Measurements from ENCODE around the gene POGLUT2. TPM values are rescaled to one million over a fixed set of nuclear protein-coding genes. Genes with fewer than 3 reads are reported as not detected.

The POGLUT2 gene
- total RNA-seq, 4 donors from 2014 or later: 0.75 to 3.5 (median 2.0) TPM; not detected in 1

GRCh38 chr13:102845289-102845629, 46.5 kb upstream of the POGLUT2 start:
- no peaks in the 10 kb centered on the region for H3K9me3 ChIP-seq
- H3K36me3 ChIP-seq: no peaks in the 10 kb centered on the region
- TF ChIP-seq POLR2AphosphoS5 (IDR thresholded peaks at IDR 0.05): no peak
- no peak for TF ChIP-seq EP300 (IDR thresholded peaks at IDR 0.05; ENCODE audit: low read depth)
- TF ChIP-seq POLR2A (IDR thresholded peaks at IDR 0.05): no peak
- TF ChIP-seq CTCF (IDR thresholded peaks at IDR 0.05): no peak
- intact Hi-C loops (cut with DNase I; ENCODE audit: low total_unique reads): loop anchor here (5.0 kb wide), 2 partner anchors 43 to 248 kb away; partner anchors contain the start of gene TPP2
- H3K27ac ChIP-seq: peak overlapping the region; percentile 96 to 100 (median 100)
- no peak for DNase-seq
- 2 to 11% methylated on average over 6 to 13 of the region's 13 CpGs for WGBS, 2 donors (ENCODE audit: low coverage in 1 of 2)
- peaks cover 7 to 31% (median 17%) of the 10 kb centered on the region in 4 donors for H3K4me1 ChIP-seq
- in situ Hi-C loops (cut with MboI; ENCODE audit: low pct_ligation_motif_present in 1 of 4, low pct_unique_long_range_greater_than_20kb in 1 of 4, low sequenced_read_pairs in 3 of 4): loop anchor here in 2 of 4 donors (5.0 to 10.0 kb wide), 2 partner anchors 248 to 260 kb away; partner anchors contain the start of gene TPP2 (in 1 of the 2)
- peak overlapping the region; percentile 69 to 94 (median 82) for H3K4me3 ChIP-seq
- no peaks in the 10 kb centered on the region for H3K27me3 ChIP-seq

GRCh38 chr13:102839462-102839861, 40.7 kb upstream of the POGLUT2 start:
- DNase-seq: no peak
- H3K27me3 ChIP-seq: no peaks in the 10 kb centered on the region
- intact Hi-C loops (cut with DNase I; ENCODE audit: low total_unique reads) (no loop called here), in situ Hi-C loops (cut with MboI; ENCODE audit: low pct_ligation_motif_present in 1 of 4, low pct_unique_long_range_greater_than_20kb in 1 of 4, low sequenced_read_pairs in 3 of 4) (no loop called here)
- peaks cover 0 to 5% (median under 1%) of the 10 kb centered on the region in 4 donors for H3K4me1 ChIP-seq
- TF ChIP-seq POLR2A (IDR thresholded peaks at IDR 0.05) (no peak), EP300 (IDR thresholded peaks at IDR 0.05; ENCODE audit: low read depth) (no peak), POLR2AphosphoS5 (IDR thresholded peaks at IDR 0.05) (no peak), CTCF (IDR thresholded peaks at IDR 0.05) (no peak)
- H3K9me3 ChIP-seq: no peaks in the 10 kb centered on the region
- H3K27ac ChIP-seq: no peak overlapping the region
- WGBS, 2 donors (ENCODE audit: low coverage in 1 of 2): 96 to 98% methylated on average over 5 of the region's 5 CpGs
- H3K36me3 ChIP-seq: peaks cover 0 to 19% (median 2%) of the 10 kb centered on the region in 4 donors
- no peak overlapping the region for H3K4me3 ChIP-seq

DNA sequence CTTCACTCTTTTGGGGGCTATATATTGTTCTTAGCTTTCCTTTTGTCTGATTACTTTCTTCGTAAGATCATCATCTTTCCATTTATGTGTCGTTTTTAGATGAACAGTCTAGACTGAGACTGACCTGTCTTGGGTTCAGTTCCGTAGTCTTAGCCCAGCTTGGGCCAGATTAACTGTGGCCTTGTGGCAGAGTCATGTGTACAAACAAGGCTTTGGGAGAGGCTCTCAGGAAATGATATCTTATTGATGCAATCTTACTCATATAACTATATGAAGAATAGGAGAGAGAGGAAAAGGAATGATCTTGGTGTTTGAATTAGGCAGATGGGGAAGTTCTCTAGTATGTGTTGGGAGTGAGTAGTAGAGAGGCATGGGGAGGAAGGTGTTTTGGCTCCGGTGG, 40.2 kb upstream of the POGLUT2 start:
- no peak for TF ChIP-seq POLR2AphosphoS5 (IDR thresholded peaks at IDR 0.05)
- no peak for TF ChIP-seq CTCF (IDR thresholded peaks at IDR 0.05)
- no peak for TF ChIP-seq EP300 (IDR thresholded peaks at IDR 0.05; ENCODE audit: low read depth)
- no peak for TF ChIP-seq POLR2A (IDR thresholded peaks at IDR 0.05)
- no peaks in the 10 kb centered on the region for H3K9me3 ChIP-seq
- no peak overlapping the region for H3K4me3 ChIP-seq
- H3K36me3 ChIP-seq: peaks cover 0 to 19% (median 2%) of the 10 kb centered on the region in 4 donors
- no peak for DNase-seq
- no peaks in the 10 kb centered on the region for H3K27me3 ChIP-seq
- 47 to 67% methylated on average over 3 to 4 of the region's 4 CpGs for WGBS, 2 donors (ENCODE audit: low coverage in 1 of 2)
- H3K27ac ChIP-seq: no peak overlapping the region
- intact Hi-C loops (cut with DNase I; ENCODE audit: low total_unique reads): no loop called here
- in situ Hi-C loops (cut with MboI; ENCODE audit: low pct_ligation_motif_present in 1 of 4, low pct_unique_long_range_greater_than_20kb in 1 of 4, low sequenced_read_pairs in 3 of 4): no loop called here
- peaks cover 0 to 5% (median 0%) of the 10 kb centered on the region in 4 donors for H3K4me1 ChIP-seq

- Histone ChIP-seq H3K4me3 (no peak overlapping the region), H3K36me3 (peaks cover 0 to 19% (median 2%) of the 10 kb centered on the region in 4 donors), H3K4me1 (peaks cover 0 to 5% (median 0%) of the 10 kb centered on the region in 4 donors), H3K9me3 (no peaks in the 10 kb centered on the region), H3K27ac (no peak overlapping the region), H3K27me3 (no peaks in the 10 kb centered on the region)
- in situ Hi-C loops (cut with MboI; ENCODE audit: low pct_ligation_motif_present in 1 of 4, low pct_unique_long_range_greater_than_20kb in 1 of 4, low sequenced_read_pairs in 3 of 4) (no loop called here), intact Hi-C loops (cut with DNase I; ENCODE audit: low total_unique reads) (no loop called here)
- 40 to 42% methylated on average over 1 of the region's 1 CpG for WGBS, 2 donors (ENCODE audit: low coverage in 1 of 2)
- TF ChIP-seq EP300 (IDR thresholded peaks at IDR 0.05; ENCODE audit: low read depth) (no peak), POLR2AphosphoS5 (IDR thresholded peaks at IDR 0.05) (no peak), CTCF (IDR thresholded peaks at IDR 0.05) (no peak), POLR2A (IDR thresholded peaks at IDR 0.05) (no peak)
- DNase-seq: no peak
These were observed 39.5 kb upstream of the POGLUT2 start for GRCh38 chr13:102838273-102838672.

Data from transverse colon (tissue), 4 donors.